Fibroblast of mammary gland (primary cell): Measurements from ENCODE around the gene TWF2.
A peak's percentile ranks its signal among the peaks of the same experiment; 100 is the strongest.

Source experiments
- DNase-seq: peaks from one replicate; pipeline ENCODE4 v3.0.0-alpha.2; 2010; ENCODE audit warnings: low read depth
- H3K4me3 ChIP-seq: 2 replicates; pipeline ENCODE4 v1.5.1; 2011; ENCODE audit warnings: low read depth, mild to moderate bottlenecking, low read length, moderate library complexity; ENCODE audit not compliant: control insufficient read depth
- TF ChIP-seq, protein P1 (sequence below): conservative IDR thresholded peaks from 2 replicates; pipeline ENCODE4 v1.5.1; 2011; ENCODE audit warnings: low read depth, low read length, inconsistent platforms; ENCODE audit not compliant: control insufficient read depth, insufficient read depth

Gene TWF2

DNA sequence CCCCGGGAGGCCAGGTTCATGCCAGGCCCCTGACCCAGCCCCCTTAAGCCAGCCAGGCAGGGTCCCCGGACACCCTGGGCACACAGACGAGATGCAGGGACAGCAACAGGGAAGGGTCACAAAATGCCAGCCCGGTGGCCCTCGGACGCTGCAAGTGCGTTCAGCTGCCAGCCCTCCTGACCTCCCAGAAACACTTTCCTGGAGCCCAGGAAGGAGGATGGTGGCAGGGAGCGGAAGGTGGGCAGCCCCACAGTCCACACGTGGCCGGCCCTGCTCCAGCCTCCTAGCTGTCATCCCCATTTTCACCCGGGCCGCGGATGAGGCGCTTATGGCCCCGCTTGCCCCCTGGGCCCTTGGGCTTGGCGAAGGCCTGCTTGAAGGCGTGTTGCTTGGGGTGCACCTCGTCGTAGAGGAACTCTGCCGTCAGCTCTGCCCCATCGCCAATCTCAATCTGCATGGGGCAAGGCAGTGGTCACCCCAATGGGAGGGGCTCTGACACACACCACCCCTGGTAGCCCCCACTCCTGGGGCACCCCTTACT is 10.1 kb downstream of the TWF2 start:
- DNase-seq: no peak

DNA sequence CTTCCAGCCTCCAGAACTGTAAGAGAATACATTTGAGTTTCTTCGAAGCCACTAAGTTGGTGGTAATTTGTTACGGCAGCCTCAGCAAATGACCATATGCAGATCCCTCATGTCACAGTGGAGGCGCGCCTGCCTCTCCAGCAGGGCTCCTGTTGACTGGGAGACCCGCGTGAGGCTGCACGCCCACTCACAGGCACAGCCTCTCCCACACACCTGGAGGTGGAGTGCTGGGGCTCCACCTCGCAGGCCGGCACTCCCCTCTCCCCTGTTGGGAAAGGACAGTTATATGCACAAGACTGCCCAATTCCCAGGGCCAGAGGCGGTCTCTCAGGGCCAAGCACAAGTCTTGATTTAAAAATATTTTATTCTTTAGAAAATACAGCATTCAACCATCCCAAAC is 10.7 kb downstream of the TWF2 start:
- TF ChIP-seq, protein P1, sequence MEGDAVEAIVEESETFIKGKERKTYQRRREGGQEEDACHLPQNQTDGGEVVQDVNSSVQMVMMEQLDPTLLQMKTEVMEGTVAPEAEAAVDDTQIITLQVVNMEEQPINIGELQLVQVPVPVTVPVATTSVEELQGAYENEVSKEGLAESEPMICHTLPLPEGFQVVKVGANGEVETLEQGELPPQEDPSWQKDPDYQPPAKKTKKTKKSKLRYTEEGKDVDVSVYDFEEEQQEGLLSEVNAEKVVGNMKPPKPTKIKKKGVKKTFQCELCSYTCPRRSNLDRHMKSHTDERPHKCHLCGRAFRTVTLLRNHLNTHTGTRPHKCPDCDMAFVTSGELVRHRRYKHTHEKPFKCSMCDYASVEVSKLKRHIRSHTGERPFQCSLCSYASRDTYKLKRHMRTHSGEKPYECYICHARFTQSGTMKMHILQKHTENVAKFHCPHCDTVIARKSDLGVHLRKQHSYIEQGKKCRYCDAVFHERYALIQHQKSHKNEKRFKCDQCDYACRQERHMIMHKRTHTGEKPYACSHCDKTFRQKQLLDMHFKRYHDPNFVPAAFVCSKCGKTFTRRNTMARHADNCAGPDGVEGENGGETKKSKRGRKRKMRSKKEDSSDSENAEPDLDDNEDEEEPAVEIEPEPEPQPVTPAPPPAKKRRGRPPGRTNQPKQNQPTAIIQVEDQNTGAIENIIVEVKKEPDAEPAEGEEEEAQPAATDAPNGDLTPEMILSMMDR: no peak
- H3K4me3 ChIP-seq: no peak overlapping the region
- DNase-seq: no peak

More for the DNA sequence above, 10.1 kb downstream of the TWF2 start:
- TF ChIP-seq, protein P1: no peak
- H3K4me3 ChIP-seq: no peak overlapping the region

DNA sequence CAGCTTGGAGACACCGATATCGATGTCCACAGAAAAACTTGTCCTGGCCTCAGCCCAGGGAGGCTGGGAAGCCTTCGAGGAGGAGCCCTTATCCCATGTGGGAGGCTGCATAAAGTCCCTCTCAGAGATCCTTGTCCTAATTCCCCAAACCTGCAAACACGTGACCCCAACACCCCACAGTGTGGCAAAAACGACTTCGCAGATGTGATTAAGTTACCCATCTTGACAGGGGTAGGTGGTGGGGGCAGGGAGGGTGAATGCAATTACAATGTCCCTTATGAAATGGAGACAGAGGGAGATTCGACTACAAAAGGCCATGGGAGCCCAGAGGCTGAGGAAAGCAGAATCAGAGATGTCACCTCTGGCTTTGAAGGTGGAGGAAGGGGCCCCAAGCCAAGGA is 11.2 kb downstream of the TWF2 start:
- TF ChIP-seq, protein P1: no peak
- H3K4me3 ChIP-seq: no peak overlapping the region
- no peak for DNase-seq

DNA sequence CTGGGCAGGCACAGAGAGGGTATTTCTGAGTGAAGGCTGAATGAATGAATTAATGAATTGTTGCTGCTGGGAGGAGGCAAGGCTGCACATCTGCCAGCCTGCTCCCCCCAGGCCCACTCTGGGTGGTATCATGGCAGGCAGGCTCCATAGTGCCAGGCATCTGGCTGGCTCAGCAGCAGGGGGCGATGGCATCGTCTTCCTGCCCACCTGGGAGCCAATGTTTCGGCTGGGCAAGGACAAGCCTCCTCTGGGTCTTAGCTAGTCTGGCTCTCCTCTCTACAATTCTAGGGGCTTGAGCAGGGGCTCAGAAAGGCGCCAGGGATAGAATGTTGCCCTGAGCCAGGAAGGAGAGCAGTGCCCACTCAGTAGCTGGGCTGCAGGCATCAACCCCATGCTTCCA is 11.8 kb downstream of the TWF2 start:
- no peak for DNase-seq
- H3K4me3 ChIP-seq: no peak overlapping the region
- TF ChIP-seq, protein P1: peak; percentile 6

DNA sequence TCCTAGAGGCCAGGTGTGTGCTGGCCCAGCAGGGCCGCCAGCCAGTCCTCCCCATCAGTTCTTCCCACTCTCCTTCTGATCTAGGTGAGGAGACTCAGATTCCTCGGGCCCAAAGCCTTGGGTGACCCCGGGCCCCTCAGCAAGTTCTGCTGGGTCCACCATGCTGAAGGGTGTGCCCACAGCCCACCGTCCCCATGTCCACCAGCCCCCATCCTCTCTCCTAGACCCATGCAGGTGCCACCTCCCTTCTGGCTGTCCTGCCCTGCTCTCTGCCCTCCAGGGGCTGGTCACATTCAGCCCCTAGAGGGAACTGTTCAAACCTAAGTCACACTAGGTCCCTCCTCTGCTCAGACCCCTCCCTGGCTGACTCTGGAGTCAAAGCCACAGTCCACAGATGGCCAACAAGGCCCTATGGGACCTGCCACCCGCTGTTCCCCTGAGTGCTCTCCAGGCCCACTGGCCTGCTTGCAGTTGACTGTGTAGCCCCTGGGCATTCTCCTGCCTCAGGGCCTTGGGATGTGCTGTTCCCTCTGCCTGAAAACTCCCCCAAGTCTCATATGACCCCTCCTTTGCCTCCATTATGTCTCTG is 12.6 kb downstream of the TWF2 start:
- DNase-seq: no peak
- no peak overlapping the region for H3K4me3 ChIP-seq
- TF ChIP-seq, protein P1: no peak

DNA sequence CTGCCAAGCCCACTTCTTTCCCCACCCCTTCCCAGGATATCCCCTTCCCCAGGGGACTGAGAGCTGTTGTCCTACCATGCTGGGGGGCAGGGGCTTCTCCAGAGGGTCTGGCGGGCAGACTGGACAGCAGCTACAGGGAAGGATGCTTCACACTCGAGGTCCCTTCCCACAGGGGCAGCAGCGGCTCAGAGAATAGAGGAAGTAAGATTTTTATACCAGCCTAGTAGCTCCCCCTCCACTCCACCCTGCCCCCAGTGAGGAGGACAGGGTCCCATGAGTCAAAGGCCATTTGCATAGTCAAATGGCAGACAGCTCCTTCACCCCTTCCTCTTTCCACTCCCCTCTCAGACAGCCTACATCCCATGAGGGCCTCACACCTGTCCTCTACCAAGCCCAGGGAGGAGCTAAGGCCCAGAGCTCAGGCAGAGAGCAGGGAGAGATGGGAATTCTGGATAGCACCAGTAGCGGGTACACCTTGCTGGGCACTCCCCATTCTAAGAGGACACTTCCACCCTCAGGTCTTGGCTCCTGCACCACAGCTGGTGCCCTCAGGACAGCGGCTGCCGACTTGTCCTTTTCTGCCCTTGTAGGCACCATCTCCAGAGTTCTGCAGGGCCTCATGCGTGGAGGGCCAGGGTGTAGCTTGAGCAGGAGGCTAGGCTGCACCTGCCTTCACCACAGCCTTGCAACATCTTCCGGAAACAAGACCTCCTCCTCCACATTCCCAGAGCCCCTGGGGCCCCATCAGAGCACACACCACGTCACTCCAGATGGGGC is 13.3 kb downstream of the TWF2 start, which contains the start of gene TLR9:
TLR9 (minus strand) TSS at position 194 of the 777 bp plus-strand sequence; CDS start at position 78, 116 bp downstream.
- no peak within 1 kb of the TSS for H3K4me3 ChIP-seq
- TF ChIP-seq, protein P1: no peak
- DNase-seq: no peak
